Heart right ventricle (tissue), 16 donors: Measurements from ENCODE around the gene TTC9B. TPM values are rescaled to one million over a fixed set of nuclear protein-coding genes. Genes with fewer than 3 reads are reported as not detected.

Experiments
- ATAC-seq, 8 donors: fragments of 200-7000 bp; cut with Tn5 transposase; one replicate each; pipeline ENCODE4 v1.9.1; 2020; ENCODE audit warnings: mild to moderate bottlenecking in 8 of 8, moderate library complexity in 8 of 8, moderate number of reproducible peaks in 1 of 8
- DNase-seq, 2 donors: peaks; one replicate each; pipeline ENCODE4 v3.0.0-alpha.2; 2020
- H3K27ac ChIP-seq, 10 donors: fragments of 200-600 bp; sonication (generic) in 2 of 10; one replicate each; pipeline versions ENCODE4 v1.5.0 to v1.8.0; 2020 to 2022; ENCODE audit warnings: mild to moderate bottlenecking in 3 of 10
- H3K27me3 ChIP-seq, 7 donors: fragments of 200-600 bp; one replicate each; pipeline ENCODE4 v1.8.0; 2021 to 2022; ENCODE audit warnings: mild to moderate bottlenecking in 2 of 7
- H3K36me3 ChIP-seq, 9 donors: fragments of 200-600 bp; sonication (generic) in 1 of 9; one replicate each; pipeline versions ENCODE4 v1.5.0 to v1.8.0; 2020 to 2022; ENCODE audit warnings: mild to moderate bottlenecking in 2 of 9
- H3K4me1 ChIP-seq, 9 donors: fragments of 200-600 bp; sonication (generic) in 1 of 9; one replicate each; pipeline versions ENCODE4 v1.5.0 to v1.8.0; 2020 to 2022; ENCODE audit warnings: mild to moderate bottlenecking in 4 of 9
- H3K4me3 ChIP-seq, 10 donors: fragments of 200-600 bp; sonication (generic) in 2 of 10; one replicate each; pipeline versions ENCODE4 v1.5.0 to v1.8.0; 2020 to 2022; ENCODE audit warnings: mild to moderate bottlenecking in 7 of 10, moderate library complexity in 2 of 10
- H3K9me3 ChIP-seq, 11 donors: fragments of 200-600 bp in 10 of 11; sonication (generic) in 2 of 11; one replicate each; pipeline versions ENCODE4 v1.5.0 to v1.8.0; 2013 to 2022; ENCODE audit warnings: mild to moderate bottlenecking in 2 of 11, control low read depth in 1 of 11, moderate library complexity in 1 of 11
- WGBS, 2 donors: extraction: QIAGEN DNeasy Blood & Tissue Kit; methylation state at CpG; one replicate each; pipeline ENCODE4 v1.1.7; 2013; ENCODE audit warnings: inconsistent platforms in 1 of 2; 5-methylcytosine and 5-hydroxymethylcytosine counted together
- intact Hi-C, 10 donors: fragments of 100-400 bp; cut with DNase I; formaldehyde crosslinking; loops; one replicate each; pipeline versions ENCODE4 v1.11.1 to v1.14.2; 2022
- polyA plus RNA-seq, 2 donors: library from polyadenylated mRNA; stranded (reverse); fragments of 200-250 nt; gene quantifications; one replicate each; pipeline ENCODE4 v1.2.3, GENCODE V29; 2013
- total RNA-seq, 10 donors: library from RNA; stranded (reverse); fragmentation: NEBNext Ultra II Directional in 3 of 10; extraction: Animal tissue kit (Norgen Biotek cat#: 25700) in 3 of 10; gene quantifications; one replicate each; pipeline versions ENCODE4 v1.2.1 to v1.2.4, GENCODE V29; 2021 to 2023
- TF ChIP-seq, protein P1 (sequence below), 9 donors: fragments of 200-600 bp; sonication (generic) in 2 of 9; IDR thresholded peaks; one replicate each; pipeline versions ENCODE4 v1.5.0 to v1.8.0; 2021 to 2022; ENCODE audit warnings: antibody characterized with exemption in 9 of 9, mild to moderate bottlenecking in 5 of 9, moderate library complexity in 1 of 9
- donor health status: Arrhythmogenic right ventricular cardiomyopathy.
- donor health status: ischemic (EF 13 %, LVEDD 7.1; RV severe dilation, severe dysfunction).
- donor health status: healthy with polysubstance abuse.
- donor health status: DM: no; HTN: yes; CAD: no.
- donor health status: DM: no; HTN: no; CAD: no.
- donor health status: ischemic (EF 25% LVEDD 6.9; RV normal size, moderate dysfunction).
- donor health status: ischemic (EF 25% LVEDD 5.7; RV mildly dilated, moderate dysfunction).
- donor health status: healthy.
- donor health status: DM: yes; HTN: yes; CAD: no.
- donor health status: Ischemic cardiomyopathy.
- donor health status: ischemic (EF 35%, LVEDD 5.7; RV mildly dilated, moderate dysfunction).
- donor health status: nonischemic (EF 11% LVEDD 7.7; RV severe dilation, severe dysfunction).
- donor health status: DM: yes; HTN: yes; CAD: no.
- donor health status: PGD.
- donor health status: ischemic (EF 29% LVEDD 5.4; RV normal size, mild dysfunction).
- donor health status: nonischemic (EF 23%, LVEDD 6.1; RV moderate dilation, normal function).

Gene TTC9B
- total and polyA plus RNA-seq, 12 donors: not detected

DNA sequence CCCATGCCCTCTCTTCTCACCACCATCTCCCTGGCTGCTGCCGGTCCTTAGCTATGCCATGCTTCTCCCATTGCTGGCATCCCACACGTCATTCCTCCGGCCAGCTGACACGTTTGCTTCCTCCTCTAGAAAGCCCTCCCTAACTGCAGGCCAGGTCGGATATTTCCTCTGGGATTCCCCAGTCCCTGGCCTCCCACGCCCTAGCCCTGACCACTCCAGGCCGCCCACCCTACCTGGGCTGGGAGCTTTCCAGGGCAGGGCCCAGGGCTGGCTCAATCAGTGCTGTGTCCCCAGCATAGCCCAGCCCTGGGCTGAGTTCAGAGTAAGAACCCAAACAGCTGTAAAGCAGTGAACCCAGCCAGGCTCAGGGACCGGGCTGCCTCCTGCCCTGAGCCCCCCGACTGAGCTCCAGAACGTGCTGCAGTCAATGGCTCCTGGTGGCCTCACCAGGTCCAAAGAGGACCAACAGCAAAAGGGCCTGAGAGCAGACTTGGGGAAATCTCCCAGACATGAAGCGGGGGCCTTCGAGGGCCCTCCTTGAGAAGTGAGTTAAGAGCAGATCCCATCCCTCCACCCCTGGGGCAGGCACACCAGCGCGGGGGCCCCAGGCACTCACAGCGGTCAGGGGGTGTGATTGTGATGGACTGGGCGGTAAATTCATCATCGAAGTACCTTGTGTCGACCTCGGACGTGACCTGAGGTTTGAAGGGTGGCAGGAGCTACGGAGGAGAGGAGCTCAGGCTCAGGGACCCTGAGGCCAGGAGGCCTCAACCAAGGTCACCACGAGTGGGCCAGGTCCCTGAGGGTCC lies 16.4 kb upstream of the TTC9B start:
- TF ChIP-seq, protein P1, sequence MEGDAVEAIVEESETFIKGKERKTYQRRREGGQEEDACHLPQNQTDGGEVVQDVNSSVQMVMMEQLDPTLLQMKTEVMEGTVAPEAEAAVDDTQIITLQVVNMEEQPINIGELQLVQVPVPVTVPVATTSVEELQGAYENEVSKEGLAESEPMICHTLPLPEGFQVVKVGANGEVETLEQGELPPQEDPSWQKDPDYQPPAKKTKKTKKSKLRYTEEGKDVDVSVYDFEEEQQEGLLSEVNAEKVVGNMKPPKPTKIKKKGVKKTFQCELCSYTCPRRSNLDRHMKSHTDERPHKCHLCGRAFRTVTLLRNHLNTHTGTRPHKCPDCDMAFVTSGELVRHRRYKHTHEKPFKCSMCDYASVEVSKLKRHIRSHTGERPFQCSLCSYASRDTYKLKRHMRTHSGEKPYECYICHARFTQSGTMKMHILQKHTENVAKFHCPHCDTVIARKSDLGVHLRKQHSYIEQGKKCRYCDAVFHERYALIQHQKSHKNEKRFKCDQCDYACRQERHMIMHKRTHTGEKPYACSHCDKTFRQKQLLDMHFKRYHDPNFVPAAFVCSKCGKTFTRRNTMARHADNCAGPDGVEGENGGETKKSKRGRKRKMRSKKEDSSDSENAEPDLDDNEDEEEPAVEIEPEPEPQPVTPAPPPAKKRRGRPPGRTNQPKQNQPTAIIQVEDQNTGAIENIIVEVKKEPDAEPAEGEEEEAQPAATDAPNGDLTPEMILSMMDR (IDR thresholded peaks at IDR 0.05): no peak
- no peak for DNase-seq
- Histone ChIP-seq H3K27me3 (no peaks in the 10 kb centered on the region), H3K4me1 (peaks cover 7 to 24% (median 16%) of the 10 kb centered on the region in 9 donors), H3K27ac (no peak overlapping the region), H3K36me3 (peaks cover 0 to 72% (median 38%) of the 10 kb centered on the region in 9 donors), H3K9me3 (no peaks in the 10 kb centered on the region), H3K4me3 (no peak overlapping the region)
- no peak for ATAC-seq
- WGBS, 2 donors: 88 to 90% methylated on average over 22 of the region's 22 CpGs
- intact Hi-C loops: loop anchor here in 1 of 10 donors (5.0 kb wide), 1 partner anchor 48 kb away; no protein-coding TSS in a partner anchor

DNA sequence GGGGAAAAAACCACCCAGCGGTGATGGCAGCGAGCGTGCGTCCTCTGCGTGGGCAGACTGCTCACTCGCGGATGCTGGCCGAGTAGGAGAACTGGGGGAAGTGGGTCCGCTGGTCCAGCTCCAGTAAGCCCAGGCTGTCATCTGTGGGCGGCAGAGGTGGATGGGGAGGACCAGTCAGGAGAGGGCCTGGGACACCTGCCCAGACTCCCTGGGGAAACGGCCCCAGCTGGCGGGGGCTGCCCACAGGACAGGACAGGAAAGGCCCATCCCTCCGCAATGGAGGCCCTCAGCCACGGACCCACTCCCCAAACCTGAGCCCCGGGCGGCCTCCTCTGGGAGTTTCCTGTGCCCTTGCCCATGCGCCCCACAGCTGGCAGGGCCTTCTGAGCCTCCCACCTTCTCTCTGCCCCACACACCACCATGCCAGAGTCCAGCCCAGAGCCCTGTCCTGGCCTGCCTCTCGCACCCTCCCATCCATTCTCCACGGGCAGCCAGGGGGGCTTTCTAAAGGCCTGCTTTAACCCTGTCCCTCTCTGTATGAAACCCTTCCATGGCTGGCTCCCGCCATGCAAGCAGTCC lies 15.7 kb upstream of the TTC9B start:
- ATAC-seq: no peak

DNA sequence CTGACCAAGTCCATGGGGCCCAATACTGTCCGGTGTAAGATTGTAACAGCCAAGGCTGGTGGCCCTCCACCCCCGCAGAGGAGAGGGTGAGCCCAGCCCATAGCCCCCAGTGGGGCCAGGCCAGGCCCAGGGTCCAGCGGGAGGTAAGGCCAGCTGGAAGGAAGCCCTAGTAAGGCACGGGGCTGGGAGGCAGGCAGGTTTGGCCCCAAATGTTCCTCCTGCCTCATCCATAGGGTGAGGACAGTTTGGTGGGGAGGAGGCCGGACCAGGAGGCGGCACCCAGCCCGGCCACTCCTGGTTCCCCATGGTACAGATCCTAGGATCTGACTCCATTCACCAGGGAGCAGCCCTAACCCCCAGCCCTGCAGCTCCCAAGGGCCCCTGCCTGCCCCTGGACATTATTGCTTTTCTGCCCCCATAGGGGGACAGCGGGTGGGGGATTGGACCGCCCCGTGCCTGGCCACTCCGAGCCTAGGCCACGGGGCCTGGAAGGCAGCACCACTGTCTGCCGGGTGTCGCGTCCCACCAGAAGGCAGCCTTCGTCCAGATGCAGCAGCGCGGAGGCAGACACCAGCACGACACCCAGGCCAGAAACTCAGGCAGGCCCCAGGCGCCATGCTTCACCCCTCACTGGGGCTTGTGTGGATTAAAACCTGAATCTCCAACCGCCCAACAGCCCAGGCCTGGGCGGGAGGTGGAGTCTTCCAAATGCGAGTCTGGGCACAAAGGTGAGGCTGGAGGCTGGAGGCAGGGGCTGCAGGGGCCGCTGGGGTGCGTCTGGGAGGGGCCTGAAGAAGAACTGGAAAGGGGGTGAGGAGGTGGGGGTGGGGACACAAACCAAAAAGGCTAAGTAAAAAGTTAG lies 15.0 kb upstream of the TTC9B start:
- H3K4me1 ChIP-seq: peaks cover 7 to 27% (median 16%) of the 10 kb centered on the region in 9 donors
- no peak for DNase-seq
- H3K4me3 ChIP-seq: no peak overlapping the region
- intact Hi-C loops: loop anchor here in 1 of 10 donors (5.0 kb wide), 1 partner anchor 49 kb away; no protein-coding TSS in a partner anchor
- ATAC-seq: peak in 1 of 8 donors; percentile 33
- H3K9me3 ChIP-seq: no peaks in the 10 kb centered on the region
- 93 to 96% methylated on average over 25 of the region's 25 CpGs for WGBS, 2 donors
- peaks cover 0 to 57% (median 29%) of the 10 kb centered on the region in 9 donors for H3K36me3 ChIP-seq
- TF ChIP-seq, protein P1 (IDR thresholded peaks at IDR 0.05): no peak
- no peaks in the 10 kb centered on the region for H3K27me3 ChIP-seq
- no peak overlapping the region for H3K27ac ChIP-seq

More for the DNA sequence above, 15.7 kb upstream of the TTC9B start:
- Histone ChIP-seq H3K27ac (no peak overlapping the region), H3K36me3 (peaks cover 0 to 65% (median 32%) of the 10 kb centered on the region in 9 donors), H3K4me1 (peaks cover 7 to 24% (median 16%) of the 10 kb centered on the region in 9 donors), H3K27me3 (no peaks in the 10 kb centered on the region), H3K4me3 (no peak overlapping the region), H3K9me3 (no peaks in the 10 kb centered on the region)
- intact Hi-C loops: loop anchor here in 1 of 10 donors (5.0 kb wide), 1 partner anchor 48 kb away; no protein-coding TSS in a partner anchor
- 93 to 95% methylated on average over 18 to 20 of the region's 20 CpGs for WGBS, 2 donors
- DNase-seq: no peak
- TF ChIP-seq, protein P1 (IDR thresholded peaks at IDR 0.05): no peak

DNA sequence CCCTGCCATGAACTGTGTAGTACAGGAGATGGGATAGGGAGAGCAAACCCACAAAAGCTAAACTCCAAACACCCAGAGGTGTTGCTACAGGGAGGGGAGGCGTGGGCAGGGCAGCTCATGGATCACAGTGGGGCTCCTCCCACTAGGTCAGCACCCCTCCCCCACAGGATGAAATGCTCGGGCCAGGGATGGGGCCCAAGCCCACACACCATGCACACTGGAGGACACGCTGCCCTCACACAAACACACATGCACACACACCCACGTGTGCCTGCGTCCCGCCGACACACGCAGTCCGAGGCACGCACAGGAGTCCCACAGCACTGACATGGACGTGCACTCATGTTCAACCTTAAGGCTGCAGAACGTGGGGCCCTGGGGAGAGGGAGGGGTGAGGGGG lies 14.3 kb upstream of the TTC9B start:
- 77 to 85% methylated on average over 12 of the region's 12 CpGs for WGBS, 2 donors
- Histone ChIP-seq H3K9me3 (no peaks in the 10 kb centered on the region), H3K36me3 (peaks cover 0 to 50% (median 24%) of the 10 kb centered on the region in 9 donors), H3K27ac (no peak overlapping the region), H3K4me3 (no peak overlapping the region), H3K27me3 (peaks cover 0 to 6% (median 0%) of the 10 kb centered on the region in 7 donors), H3K4me1 (peaks cover 7 to 27% (median 16%) of the 10 kb centered on the region in 9 donors)
- intact Hi-C loops: loop anchor here in 1 of 10 donors (5.0 kb wide), 1 partner anchor 50 kb away; no protein-coding TSS in a partner anchor
- ATAC-seq (peak in 3 of 8 donors; percentile 8 to 23 (median 21)), DNase-seq (no peak)
- TF ChIP-seq, protein P1 (IDR thresholded peaks at IDR 0.05): no peak
